ENCODE measurements around the gene TP53INP2. TPM values are rescaled to one million over a fixed set of nuclear protein-coding genes. Genes with fewer than 3 reads are reported as not detected.

TP53INP2 gene
- total RNA-seq: 1 to 10 TPM; 3.1 to 3.7 TPM

GRCh38 chr20:34704177-34705007 is at the start of gene TP53INP2:
TP53INP2 (plus strand) TSS chr20:34704344; CDS start chr20:34708740, 4,396 bp downstream.

GRCh38 chr20:34676642-34677373 is 27.3 kb upstream of the TP53INP2 start, which contains the start of gene PIGU:
PIGU (minus strand) TSS chr20:34677092; CDS start chr20:34677085, 7 bp downstream.

Other genes with a start within 250 kb of the TP53INP2 start
- gene DYNLRB1, start 187.9 kb upstream of the TP53INP2 start, total RNA-seq: 10 to 100 TPM; 91.8 to 95.3 TPM
- gene MAP1LC3A, start 145.6 kb upstream of the TP53INP2 start, total RNA-seq: 1 to 10 TPM; 1.5 to 2.3 TPM
- 10 to 100 TPM; 14.3 to 15.6 TPM for gene PIGU, start 27.3 kb upstream of the TP53INP2 start, total RNA-seq
- gene NCOA6, start 121.3 kb downstream of the TP53INP2 start, total RNA-seq: 10 to 100 TPM; 28.1 to 30.5 TPM
- 10 to 100 TPM; 12.0 to 13.4 TPM for gene GGT7, start 168.5 kb downstream of the TP53INP2 start, total RNA-seq
- gene ACSS2, start 172.3 kb downstream of the TP53INP2 start, total RNA-seq: 10 to 100 TPM; 62.0 to 64.8 TPM

Data from activated naive CD4-positive, alpha-beta T cell treated with anti-CD3 and anti-CD28 coated beads, Interleukin-2, amount 10 ng/mL, durations not matched to agents 5 hours and 36 hours (primary cell).